GM18907 (cell line): ENCODE results near the gene PDGFA.

Source experiments
- ATAC-seq: cut with Tn5 transposase; IDR thresholded peaks from one replicate; pipeline ENCODE4 v1.9.1; 2021; ENCODE audit warnings: mild to moderate bottlenecking, moderate library complexity; ENCODE audit not compliant: unreplicated experiment

Gene PDGFA

DNA sequence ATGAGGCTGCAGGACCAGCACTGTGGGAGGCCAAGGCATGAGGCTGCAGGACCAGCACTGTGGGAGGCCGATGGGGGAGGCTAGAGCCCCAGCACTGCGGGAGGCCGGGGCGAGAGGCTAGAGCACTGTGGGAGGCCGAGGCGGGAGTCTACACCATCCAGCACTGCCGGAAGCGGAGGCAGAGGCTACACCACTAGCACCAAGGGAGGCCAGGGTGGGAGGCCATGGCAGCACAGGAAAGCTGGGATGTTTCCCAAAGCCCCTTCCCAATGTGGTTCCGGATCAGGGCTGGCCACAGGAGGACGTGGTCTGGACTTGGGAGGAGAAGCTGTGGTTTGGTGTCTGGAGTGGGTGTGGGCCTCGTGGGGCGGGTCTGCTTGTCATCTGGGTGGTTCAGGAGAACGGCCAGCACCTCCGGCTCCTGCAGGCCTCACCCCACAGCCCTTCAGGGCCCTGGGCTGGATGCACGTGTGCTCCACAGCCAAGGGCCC, 43.6 kb downstream of the PDGFA start:
- no peak for ATAC-seq

DNA sequence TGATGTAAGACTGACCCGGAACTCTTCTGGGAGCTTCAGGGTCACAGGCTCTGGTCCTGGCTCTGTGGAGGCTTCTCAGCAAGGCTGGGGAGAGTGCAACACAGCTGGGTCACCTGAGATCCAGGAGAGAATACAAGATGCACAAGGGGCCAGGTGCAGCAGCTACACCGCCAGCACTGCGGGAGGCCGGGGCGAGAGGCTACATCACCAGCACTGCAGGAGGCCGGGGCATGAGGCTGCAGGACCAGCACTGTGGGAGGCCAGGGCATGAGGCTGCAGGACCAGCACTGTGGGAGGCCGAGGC, 44.3 kb downstream of the PDGFA start:
- ATAC-seq: no peak

DNA sequence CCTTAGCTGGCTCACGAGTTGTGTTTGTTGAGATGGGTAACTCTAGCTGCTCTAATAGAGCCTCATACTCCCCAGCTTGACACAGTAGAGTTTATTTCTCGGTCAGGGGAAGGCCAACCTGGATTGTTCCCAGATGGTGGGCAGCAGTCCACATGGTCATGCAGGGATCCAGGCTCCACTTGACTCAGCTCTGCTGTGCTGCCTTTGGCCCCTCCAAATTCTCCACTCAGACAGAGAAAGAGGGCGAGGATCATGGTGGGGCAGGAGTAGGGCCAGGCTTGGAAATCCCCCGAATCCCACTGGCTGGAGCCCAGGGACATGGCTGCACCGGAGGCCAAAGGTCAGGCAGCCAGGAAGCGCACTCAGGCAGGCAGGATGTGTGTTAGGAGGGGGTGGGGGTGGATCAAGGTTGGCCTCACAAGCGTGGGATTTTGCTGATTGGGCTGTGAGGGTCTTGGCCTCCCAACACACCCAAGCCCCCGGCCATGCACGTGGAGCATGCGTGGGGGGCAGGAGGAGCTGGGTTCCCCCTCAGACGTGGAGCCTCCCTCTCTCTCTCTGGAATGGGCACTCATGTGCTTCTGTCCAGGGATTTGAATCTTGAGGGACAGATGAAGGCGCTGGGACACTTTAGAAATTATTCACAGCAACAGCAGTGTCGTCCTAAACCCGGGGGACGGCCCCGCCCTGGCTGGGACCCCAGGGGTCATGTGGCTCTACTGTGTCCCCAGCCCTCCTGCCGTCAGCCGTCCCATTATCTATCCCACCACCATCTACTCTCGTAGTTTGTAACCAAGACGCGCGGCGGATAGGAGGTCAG, 44.8 kb downstream of the PDGFA start:
- ATAC-seq: no peak

DNA sequence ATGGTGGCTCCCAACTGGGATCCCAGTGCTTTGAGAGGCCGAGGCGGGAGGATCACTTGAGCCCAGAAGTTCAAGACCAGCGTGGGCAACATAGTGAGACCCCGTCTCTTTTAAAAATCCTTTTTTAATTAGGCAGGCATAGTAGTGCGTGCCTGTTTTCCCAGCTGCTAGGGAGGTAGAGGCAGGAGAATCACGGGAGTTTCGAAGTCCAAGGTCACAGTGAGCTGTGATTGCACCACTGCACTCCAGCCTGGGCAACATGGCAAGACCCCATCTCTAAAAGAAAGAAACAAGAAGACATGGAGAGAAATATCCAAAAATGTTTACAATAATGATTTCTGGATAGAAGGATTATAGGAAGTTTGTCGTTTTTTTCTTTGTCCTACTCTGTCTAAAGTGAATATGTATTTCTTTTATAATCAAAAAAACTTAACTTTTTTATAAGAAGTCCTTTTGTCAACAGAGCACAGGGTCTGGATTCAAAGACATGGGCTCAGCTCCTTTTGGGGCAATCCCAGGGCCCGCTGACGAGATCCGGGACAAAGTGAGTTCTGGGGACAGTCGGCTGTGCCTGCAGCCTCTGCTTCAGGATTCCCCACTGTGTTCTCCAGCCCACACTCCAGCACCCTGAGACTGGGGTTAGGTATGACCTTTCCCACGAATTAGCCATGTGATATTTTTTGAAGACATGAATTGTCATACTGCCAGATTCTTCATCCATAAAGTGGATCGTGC, 45.6 kb downstream of the PDGFA start:
- ATAC-seq: no peak

DNA sequence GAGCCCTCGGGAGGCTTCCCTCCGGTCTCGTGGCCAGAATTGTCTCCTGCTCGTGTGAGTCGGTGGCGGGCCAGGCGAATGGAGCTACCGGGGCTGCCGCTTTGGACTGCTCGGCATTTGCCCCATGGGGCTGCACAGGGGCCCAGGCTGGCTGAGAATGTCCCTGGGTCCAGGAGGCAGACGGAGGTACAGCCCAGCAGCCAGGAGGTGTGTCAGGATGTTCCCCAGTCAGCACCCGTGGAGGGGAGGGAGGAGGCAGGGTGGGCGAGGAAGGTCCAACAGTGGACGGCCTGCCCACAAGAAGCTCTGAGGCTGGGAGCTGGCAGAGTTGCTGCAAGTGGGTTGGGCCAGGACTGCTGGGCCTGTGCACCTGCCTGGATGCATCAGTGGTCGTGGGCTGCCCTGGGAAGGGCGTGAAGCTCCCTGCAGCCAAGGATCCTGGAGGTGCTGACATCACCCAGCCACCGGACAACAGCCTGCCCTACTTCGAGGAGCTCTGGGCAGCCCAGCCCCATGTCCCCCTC, 46.4 kb downstream of the PDGFA start:
- ATAC-seq: no peak

GRCh38 chr7:472640-472957, 47.0 kb downstream of the PDGFA start:
- no peak for ATAC-seq

- ATAC-seq: no peak
Observed at GRCh38 chr7:471866-472639, 47.6 kb downstream of the PDGFA start.

GRCh38 chr7:471191-471865, 48.3 kb downstream of the PDGFA start:
- no peak for ATAC-seq

- no peak for ATAC-seq
Observed at GRCh38 chr7:469563-469961, 50.1 kb downstream of the PDGFA start.

GRCh38 chr7:468681-469562, 50.7 kb downstream of the PDGFA start:
- no peak for ATAC-seq

DNA sequence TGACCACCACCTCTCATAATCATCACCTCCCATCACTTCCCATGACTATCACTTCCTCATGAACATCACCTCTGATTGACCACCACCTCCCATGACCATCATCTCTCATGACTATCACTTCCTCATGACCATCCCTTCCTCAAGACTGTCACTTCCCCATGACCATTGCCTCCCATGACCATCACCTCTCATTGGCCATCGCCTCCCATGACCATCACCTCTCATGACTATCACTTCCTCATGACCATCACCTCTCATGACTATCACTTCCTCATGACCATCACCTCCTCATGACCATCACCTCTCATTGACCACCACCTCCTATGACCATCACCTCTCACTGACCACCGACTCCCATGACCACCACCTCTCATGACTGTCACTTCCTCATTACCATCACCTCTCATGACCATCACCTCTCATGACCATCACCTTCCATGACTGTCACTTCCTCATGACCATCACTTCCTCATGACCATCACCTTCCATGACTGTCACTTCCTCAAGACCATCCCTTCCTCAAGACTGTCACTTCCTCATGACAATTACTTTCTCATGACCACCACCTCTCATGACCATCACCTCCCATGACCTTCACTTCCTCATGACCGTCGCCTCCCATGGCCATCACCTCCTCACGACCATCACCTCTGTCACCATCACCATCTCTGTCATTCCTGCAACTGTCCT, 51.6 kb downstream of the PDGFA start:
- ATAC-seq: no peak

DNA sequence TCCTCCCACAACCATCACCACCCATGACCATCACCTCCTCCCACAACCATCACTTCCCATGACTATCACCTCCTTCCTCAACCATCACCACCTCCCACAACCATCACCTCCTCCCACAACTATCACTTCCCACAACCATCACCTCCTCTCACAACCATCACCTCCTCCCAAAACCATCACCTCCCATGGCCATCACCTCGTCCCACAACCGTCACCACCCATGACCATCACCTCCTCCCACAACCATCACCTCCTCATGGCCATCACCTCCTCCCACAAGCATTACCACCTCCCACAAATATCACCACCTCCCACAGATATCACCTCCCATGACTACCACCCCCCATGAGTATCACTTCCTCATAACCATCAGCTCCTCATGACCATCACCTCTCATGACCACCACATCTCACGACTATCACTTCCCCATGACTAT, 52.2 kb downstream of the PDGFA start:
- no peak for ATAC-seq

DNA sequence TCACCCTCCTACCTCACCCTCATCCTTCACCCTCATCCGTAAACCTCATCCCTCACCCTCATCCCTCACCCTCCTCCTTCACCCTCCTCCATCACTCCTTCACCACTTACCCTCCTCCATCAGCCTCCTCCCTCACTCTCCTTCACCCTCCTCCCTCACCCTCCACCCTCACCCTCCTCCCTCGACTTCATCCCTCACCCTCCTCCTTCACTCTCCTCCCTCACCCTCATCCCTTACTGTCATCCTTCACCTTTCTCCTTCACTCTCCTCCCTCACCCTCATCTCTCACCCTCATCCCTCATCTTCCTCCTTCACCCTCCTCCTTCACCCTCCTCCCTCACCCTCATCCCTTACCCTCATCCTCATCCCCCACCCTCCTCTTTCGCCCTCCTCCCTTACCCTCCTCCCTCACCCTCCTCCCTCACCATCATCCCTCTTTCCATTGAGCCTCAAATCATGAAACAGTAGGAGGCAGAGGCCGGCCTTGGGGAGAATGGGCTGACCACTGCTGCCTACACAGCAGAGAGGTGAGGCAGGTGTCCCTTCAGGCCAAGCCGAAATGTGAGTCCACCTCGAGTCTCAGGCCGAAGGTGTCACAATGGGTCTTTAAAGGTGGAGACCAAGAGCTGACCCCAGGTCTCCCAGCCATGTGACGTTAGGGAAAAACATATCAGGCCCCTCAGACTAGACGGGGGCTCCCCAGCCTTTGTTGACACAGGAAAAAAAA, 53.0 kb downstream of the PDGFA start:
- ATAC-seq: no peak

GRCh38 chr7:465710-466400, 53.8 kb downstream of the PDGFA start:
- no peak for ATAC-seq

- no peak for ATAC-seq
Observed at GRCh38 chr7:464454-465401, 54.9 kb downstream of the PDGFA start.

DNA sequence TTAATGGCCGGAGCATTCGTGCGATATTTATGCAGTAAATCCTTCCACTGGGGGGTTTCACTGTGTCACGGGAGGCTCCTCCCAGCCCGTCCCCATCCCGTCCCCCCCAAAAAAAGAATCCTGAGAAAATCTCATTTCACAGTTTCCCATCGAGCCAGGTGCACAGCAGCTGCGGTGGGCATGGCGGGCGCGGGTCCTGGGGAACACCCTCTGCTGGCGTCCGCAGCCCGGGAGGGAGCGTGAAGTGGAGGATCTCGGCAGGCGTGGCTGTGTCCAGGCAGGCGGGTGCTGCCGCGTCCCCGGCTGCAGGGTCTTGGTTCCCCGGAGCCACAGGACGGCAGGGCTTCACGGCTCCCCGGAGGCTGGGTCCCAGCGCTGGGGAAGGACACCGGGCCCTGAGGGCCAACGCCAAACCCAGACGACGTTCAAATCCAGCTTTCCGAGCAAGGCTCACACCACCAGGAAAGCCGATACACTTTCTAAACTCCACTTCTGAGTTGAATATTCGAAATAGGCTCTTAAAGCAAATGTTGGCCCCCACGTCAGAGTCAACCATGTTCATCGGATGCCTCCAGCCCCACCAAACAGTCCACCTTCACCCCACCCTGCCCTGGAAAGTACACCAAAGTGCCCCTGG, 55.7 kb downstream of the PDGFA start:
- no peak for ATAC-seq
